Activated naive CD4-positive, alpha-beta T cell treated with anti-CD3 and anti-CD28 coated beads, Interleukin-2, amount 50 U/mL, for 72 hours (primary cell): Measurements from ENCODE around the gene CES4A. TPM values are rescaled to one million over a fixed set of nuclear protein-coding genes. Genes with fewer than 3 reads are reported as not detected.

Experiments
- ATAC-seq, 2 donors: fragments of 150-1000 bp; cut with Tn5 transposase; 2 replicates each; pipeline ENCODE4 v1.10.0; 2021; ENCODE audit warnings: mild to moderate bottlenecking in 2 of 2, moderate library complexity in 2 of 2
- DNase-seq, 2 donors: peaks; one replicate each; pipeline ENCODE4 v3.0.0; 2021 to 2022; ENCODE audit warnings: low spot score in 2 of 2
- H3K27ac Mint-ChIP-seq, 2 donors: one replicate each; pipeline ENCODE4 v1.8.0; 2022; ENCODE audit warnings: mild to moderate bottlenecking in 2 of 2, mixed read lengths in 2 of 2
- H3K36me3 Mint-ChIP-seq, 2 donors: one replicate each; pipeline ENCODE4 v1.8.0; 2022; ENCODE audit warnings: mixed read lengths in 2 of 2
- H3K9me3 Mint-ChIP-seq, 2 donors: one replicate each; pipeline ENCODE4 v1.8.0; 2022; ENCODE audit warnings: mixed read lengths in 2 of 2
- total RNA-seq, 2 donors: library from RNA; stranded (reverse); gene quantifications; one replicate each; pipeline ENCODE4 v1.2.3, GENCODE V29; 2022

The CES4A gene
- total RNA-seq, 2 donors from 2014 or later = 8.2 to 21.3 TPM

DNA sequence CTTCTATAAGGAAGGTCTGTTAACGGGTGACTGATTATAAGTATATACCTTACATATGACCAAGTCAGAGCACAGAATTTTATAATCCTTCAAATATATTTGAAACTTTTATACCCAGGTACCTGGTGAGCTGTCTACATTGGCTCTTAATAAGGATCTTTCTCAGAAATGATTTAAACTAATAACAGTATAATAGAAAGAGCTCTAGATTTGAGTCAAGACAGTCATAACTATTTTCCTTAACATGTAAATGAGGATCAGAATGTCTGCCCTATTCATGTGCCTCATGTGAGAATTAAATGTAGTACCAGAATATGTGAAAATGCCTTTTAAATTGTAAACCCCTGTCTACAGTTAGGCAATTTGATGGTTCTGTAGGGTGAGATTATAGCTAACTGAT, 55.0 kb downstream of the CES4A start:
- ATAC-seq = peak in 1 of 2 donors; percentile 52
- H3K9me3 Mint-ChIP-seq = no peaks in the 10 kb centered on the region
- no peak for DNase-seq
- H3K36me3 Mint-ChIP-seq = peaks cover 7 to 23% of the 10 kb centered on the region in 2 donors
- no peak overlapping the region for H3K27ac Mint-ChIP-seq

DNA sequence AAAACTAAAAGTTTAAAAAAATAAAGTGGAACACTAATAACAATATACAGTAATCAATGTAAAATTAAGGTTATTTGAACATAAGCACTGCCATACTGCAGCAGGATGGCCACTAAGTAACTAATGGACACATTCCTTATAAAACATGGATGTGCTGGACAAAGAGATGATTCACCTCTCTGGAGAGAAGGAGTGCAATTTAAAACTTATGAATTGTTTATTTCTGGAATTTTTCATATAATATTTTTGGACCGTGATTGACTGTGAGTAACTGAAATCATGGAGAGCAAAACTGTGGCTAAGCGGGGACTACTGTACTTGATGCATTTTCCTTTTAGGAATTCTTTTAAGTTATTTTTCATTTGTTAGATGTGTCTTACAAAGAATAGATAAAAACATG, 62.4 kb downstream of the CES4A start:
- no peak for DNase-seq
- Mint-ChIP-seq H3K36me3 (peaks cover 0 to 6% of the 10 kb centered on the region in 2 donors), H3K27ac (no peak overlapping the region), H3K9me3 (no peaks in the 10 kb centered on the region)
- ATAC-seq = no peak

DNA sequence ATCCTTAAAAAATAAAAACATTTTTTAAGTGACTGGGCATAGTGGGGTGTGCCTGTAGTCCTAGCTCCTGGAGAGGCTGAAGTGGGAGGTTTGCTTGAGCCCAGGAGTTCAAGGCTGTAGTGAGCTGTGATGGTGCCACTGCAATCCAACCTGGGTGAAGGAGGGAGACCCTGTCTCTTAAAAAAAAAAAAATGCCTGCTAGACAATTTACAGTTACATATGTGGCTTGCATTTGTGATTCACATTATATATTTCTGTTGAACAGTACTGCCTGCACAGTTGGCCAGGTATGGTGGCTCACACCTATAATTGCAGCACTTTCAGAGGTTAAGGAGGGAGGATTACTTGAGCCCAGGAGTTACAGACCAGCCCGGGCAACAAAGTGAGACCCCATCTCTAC, 64.0 kb downstream of the CES4A start:
- peaks cover 7% of the 10 kb centered on the region in 2 donors for H3K36me3 Mint-ChIP-seq
- peak overlapping the region; percentile 77 to 93 for H3K27ac Mint-ChIP-seq
- no peaks in the 10 kb centered on the region for H3K9me3 Mint-ChIP-seq
- no peak for DNase-seq
- no peak for ATAC-seq

DNA sequence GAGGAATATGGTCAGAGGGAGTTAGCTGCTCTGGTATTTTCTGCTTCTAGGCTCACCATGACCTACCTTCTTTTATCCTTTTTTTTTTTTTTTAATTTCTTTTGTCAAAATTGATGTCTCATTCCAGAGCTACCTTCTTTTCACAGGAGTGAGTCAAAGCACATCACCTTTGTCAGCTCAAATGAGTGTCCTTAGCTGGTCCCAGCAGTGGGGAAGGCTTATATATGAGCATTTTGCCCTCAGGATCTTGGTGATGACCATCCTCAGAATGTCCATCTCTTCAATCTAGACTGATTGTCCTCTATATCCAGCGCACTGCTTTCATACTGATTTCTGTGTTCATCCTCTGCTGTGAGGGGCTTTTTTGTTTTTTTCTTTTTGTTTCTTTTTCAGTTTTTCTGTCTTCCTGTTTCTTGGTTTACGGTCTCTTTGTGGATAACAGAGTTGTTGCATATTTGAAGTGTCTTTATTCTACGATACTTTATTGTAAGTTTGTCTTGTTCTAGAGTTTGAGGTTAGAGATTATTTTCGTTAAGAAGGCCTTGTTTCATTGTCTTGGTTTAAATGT, 65.5 kb downstream of the CES4A start:
- H3K27ac Mint-ChIP-seq = peak overlapping the region; percentile 77 to 93
- peak in 1 of 2 donors; percentile 26 for DNase-seq

DNA sequence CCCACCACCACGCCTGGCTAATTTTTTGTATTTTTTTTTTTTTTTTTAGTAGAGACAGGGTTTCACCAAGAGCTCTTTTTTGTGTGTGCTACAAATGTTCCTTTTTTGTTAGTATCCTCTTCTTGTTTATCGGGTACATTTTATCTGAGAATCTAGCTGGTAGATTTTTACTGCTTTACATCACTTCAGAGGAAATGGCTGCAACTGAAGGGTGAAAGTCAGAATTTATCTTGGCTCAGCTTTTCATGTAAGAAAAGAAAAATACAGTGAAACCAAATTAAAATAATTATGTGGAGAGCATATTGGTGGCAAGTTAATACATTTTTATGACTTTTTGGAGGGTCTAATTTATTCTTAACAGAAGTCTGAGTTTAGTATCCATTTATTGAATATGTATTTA, 66.5 kb downstream of the CES4A start:
- Mint-ChIP-seq H3K9me3 (no peaks in the 10 kb centered on the region), H3K36me3 (peaks cover 7 to 12% of the 10 kb centered on the region in 2 donors)

More for the DNA sequence above, 65.5 kb downstream of the CES4A start:
- H3K36me3 Mint-ChIP-seq = peaks cover 7% of the 10 kb centered on the region in 2 donors
- ATAC-seq = peak; percentile 34 to 39
- no peaks in the 10 kb centered on the region for H3K9me3 Mint-ChIP-seq

DNA sequence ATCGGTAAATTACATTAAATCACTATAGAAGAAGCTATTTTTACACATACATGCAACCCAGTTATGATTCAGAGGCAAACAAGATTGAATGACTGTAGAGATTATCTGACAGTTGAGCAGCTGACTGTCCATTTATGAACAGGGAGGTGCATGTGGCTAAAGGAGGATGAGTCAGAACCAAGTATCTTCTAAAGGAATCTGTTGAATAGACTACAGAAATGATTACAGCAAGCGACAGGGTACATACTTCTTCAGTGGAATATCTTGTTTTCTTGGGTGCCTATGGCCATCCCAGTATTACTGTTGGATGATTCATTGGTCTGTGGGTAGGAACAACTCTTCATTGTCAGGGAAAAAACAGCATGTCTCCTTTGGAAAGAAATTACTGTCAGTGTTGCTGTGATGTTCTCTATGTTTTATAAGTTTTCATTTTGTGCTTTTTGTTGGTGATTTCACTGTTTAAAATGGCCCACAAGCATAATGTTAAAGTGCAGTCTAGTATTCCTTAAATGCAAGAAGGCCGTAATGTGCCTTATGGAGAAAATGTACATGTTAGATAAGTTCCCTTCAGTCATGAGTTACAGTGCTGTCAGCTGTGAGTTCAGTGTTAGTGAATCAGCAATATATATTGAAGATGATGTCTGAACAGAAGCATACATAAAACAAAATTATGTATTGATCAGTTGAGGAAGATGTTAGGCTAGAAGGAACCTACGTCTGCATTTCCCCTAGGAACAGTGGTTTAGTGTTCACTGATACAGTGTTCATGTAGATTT, 67.5 kb downstream of the CES4A start:
- H3K27ac Mint-ChIP-seq = peak overlapping the region; percentile 93 to 96
- DNase-seq (peak in 1 of 2 donors; percentile 22), ATAC-seq (peak; percentile 92 to 94)
- no peaks in the 10 kb centered on the region for H3K9me3 Mint-ChIP-seq
- H3K36me3 Mint-ChIP-seq = peaks cover 7 to 22% of the 10 kb centered on the region in 2 donors

More for the DNA sequence above, 66.5 kb downstream of the CES4A start:
- DNase-seq (no peak), ATAC-seq (no peak)
- H3K27ac Mint-ChIP-seq = peak overlapping the region; percentile 77 to 93

Other genes with a start within 250 kb of the CES4A start
- 10 to 100 TPM; 51.6 to 61.4 TPM for gene DYNC1LI2, start 237.0 kb upstream of the CES4A start, total RNA-seq
- not detected for gene TERB1, start 187.0 kb upstream of the CES4A start, total RNA-seq
- gene NAE1, start 157.6 kb upstream of the CES4A start, total RNA-seq = 100 to 1,000 TPM in 1 of 2 donors, 10 to 100 TPM in 1; 93.9 to 121 TPM
- gene CA7, start 144.2 kb upstream of the CES4A start, total RNA-seq = not detected
- gene PDP2, start 108.1 kb upstream of the CES4A start, total RNA-seq = 10 to 100 TPM; 28.7 to 65.1 TPM
- gene CDH16, start 69.7 kb upstream of the CES4A start, total RNA-seq = not detected
- gene RRAD, start 63.1 kb upstream of the CES4A start, total RNA-seq = 1 to 10 TPM in 1 of 2 donors, under 1 TPM in 1; 0.99 to 3.8 TPM
- gene CIAO2B, start 54.2 kb upstream of the CES4A start, total RNA-seq = 100 to 1,000 TPM; 169 to 196 TPM
- 10 to 100 TPM; 26.2 to 29.8 TPM for gene CES2, start 53.1 kb upstream of the CES4A start, total RNA-seq
- gene CES3, start 27.3 kb upstream of the CES4A start, total RNA-seq = 1 to 10 TPM in 1 of 2 donors, under 1 TPM in 1; 0.73 to 6.8 TPM
- 100 to 1,000 TPM; 119 to 124 TPM for gene CBFB, start 40.6 kb downstream of the CES4A start, total RNA-seq
- 10 to 100 TPM; 15.6 to 16.6 TPM for gene PHAF1, start 121.4 kb downstream of the CES4A start, total RNA-seq
- 1 to 10 TPM; 3.2 to 4.7 TPM for gene B3GNT9, start 162.4 kb downstream of the CES4A start, total RNA-seq
- 10 to 100 TPM; 15.7 to 43.5 TPM for gene TRADD, start 171.3 kb downstream of the CES4A start, total RNA-seq
- gene FBXL8, start 171.4 kb downstream of the CES4A start, total RNA-seq = 10 to 100 TPM; 27.9 to 38.7 TPM
- gene HSF4, start 176.2 kb downstream of the CES4A start, total RNA-seq = 10 to 100 TPM; 26.0 to 58.8 TPM
- gene NOL3, start 181.9 kb downstream of the CES4A start, total RNA-seq = 10 to 100 TPM in 1 of 2 donors, 1 to 10 TPM in 1; 9.2 to 43.4 TPM
- gene MATCAP1, start 195.4 kb downstream of the CES4A start, total RNA-seq = 10 to 100 TPM; 26.3 to 63.5 TPM
- under 1 TPM in 1 of 2 donors, not detected in 1; 0.36 TPM for gene EXOC3L1, start 201.5 kb downstream of the CES4A start, total RNA-seq
- gene E2F4, start 203.6 kb downstream of the CES4A start, total RNA-seq = 100 to 1,000 TPM in 1 of 2 donors, 10 to 100 TPM in 1; 71.7 to 104 TPM
- gene ELMO3, start 210.5 kb downstream of the CES4A start, total RNA-seq = 1 to 10 TPM; 4.0 to 7.0 TPM
- gene TMEM208, start 238.5 kb downstream of the CES4A start, total RNA-seq = 10 to 100 TPM; 28.4 to 35.4 TPM